GM21786 (cell line): ENCODE measurements around the gene LUM.

Experiments
- ATAC-seq: cut with Tn5 transposase; IDR thresholded peaks from one replicate; pipeline ENCODE4 v1.9.1; 2021; ENCODE audit not compliant: unreplicated experiment

The LUM gene

GRCh38 chr12:91077228-91077954 is 33.9 kb downstream of the LUM start:
- ATAC-seq: no peak

- no peak for ATAC-seq
These were observed 36.4 kb downstream of the LUM start for GRCh38 chr12:91074851-91075250.

- no peak for ATAC-seq
These were observed 37.1 kb downstream of the LUM start for GRCh38 chr12:91074154-91074709.

- no peak for ATAC-seq
These were observed 37.9 kb downstream of the LUM start for GRCh38 chr12:91073426-91073825.

GRCh38 chr12:91072931-91073330 is 38.4 kb downstream of the LUM start:
- no peak for ATAC-seq

- no peak for ATAC-seq
These were observed 40.4 kb downstream of the LUM start for GRCh38 chr12:91070936-91071335.

GRCh38 chr12:91065396-91065795 is 45.9 kb downstream of the LUM start:
- no peak for ATAC-seq

GRCh38 chr12:91064640-91065039 is 46.7 kb downstream of the LUM start:
- no peak for ATAC-seq

GRCh38 chr12:91061091-91061490 is 50.2 kb downstream of the LUM start:
- ATAC-seq: no peak

GRCh38 chr12:91059211-91059610 is 52.1 kb downstream of the LUM start:
- no peak for ATAC-seq

GRCh38 chr12:91058786-91059185 is 52.5 kb downstream of the LUM start:
- no peak for ATAC-seq

- no peak for ATAC-seq
These were observed 53.7 kb downstream of the LUM start, which contains the start of gene KERA for GRCh38 chr12:91057368-91058165. Gene KERA (minus strand): TSS chr12:91058024. CDS start chr12:91056281, 1,743 bp downstream.

GRCh38 chr12:91056488-91056887 is 54.8 kb downstream of the LUM start:
- ATAC-seq: no peak

- ATAC-seq: no peak
These were observed 55.3 kb downstream of the LUM start for GRCh38 chr12:91055976-91056375.

GRCh38 chr12:91053951-91054715 is 57.2 kb downstream of the LUM start:
- no peak for ATAC-seq
